Activated CD8-positive, alpha-beta memory T cell treated with anti-CD3 and anti-CD28 coated beads for 48 hours (primary cell): ENCODE data around the gene NDUFS6.

ENCODE experiments used
- DNase-seq, 3 experiments: peaks; one replicate each; pipeline ENCODE4 v3.0.0-alpha.2; 2020; ENCODE audit warnings: low read depth in 2 of 3, low spot score in 2 of 3

NDUFS6 gene

GRCh38 chr5:1765141-1765879 lies 35.9 kb upstream of the NDUFS6 start:
- DNase-seq = no peak

GRCh38 chr5:1765880-1766235 lies 35.3 kb upstream of the NDUFS6 start:
- no peak for DNase-seq

- no peak for DNase-seq
Measured at GRCh38 chr5:1767524-1768282, 33.5 kb upstream of the NDUFS6 start.

GRCh38 chr5:1768283-1769000 lies 32.8 kb upstream of the NDUFS6 start:
- no peak for DNase-seq

GRCh38 chr5:1769017-1769640 lies 32.1 kb upstream of the NDUFS6 start:
- no peak for DNase-seq

GRCh38 chr5:1769752-1770442 lies 31.3 kb upstream of the NDUFS6 start:
- DNase-seq = no peak

- DNase-seq = no peak
Measured at GRCh38 chr5:1770443-1770802, 30.8 kb upstream of the NDUFS6 start.

GRCh38 chr5:1771149-1772065 lies 29.8 kb upstream of the NDUFS6 start:
- DNase-seq = no peak

- no peak for DNase-seq
Measured at GRCh38 chr5:1772634-1773033, 28.6 kb upstream of the NDUFS6 start.

- no peak for DNase-seq
Measured at GRCh38 chr5:1776831-1777230, 24.4 kb upstream of the NDUFS6 start.

GRCh38 chr5:1777281-1778137 lies 23.7 kb upstream of the NDUFS6 start:
- no peak for DNase-seq

- DNase-seq = no peak
Measured at GRCh38 chr5:1778138-1779020, 22.8 kb upstream of the NDUFS6 start.

- DNase-seq = no peak
Measured at GRCh38 chr5:1779021-1779680, 22.1 kb upstream of the NDUFS6 start.

- DNase-seq = no peak
Measured at GRCh38 chr5:1779782-1780613, 21.2 kb upstream of the NDUFS6 start.

GRCh38 chr5:1780614-1780930 lies 20.6 kb upstream of the NDUFS6 start:
- DNase-seq = no peak

- no peak for DNase-seq
Measured at GRCh38 chr5:1781107-1781506, 20.1 kb upstream of the NDUFS6 start.
